KOPT-K1 (cell line): ENCODE measurements around the gene CRYBB2.
"Not testable (repeated sequence)": the region's sequence is repeated elsewhere in the genome, so short reads cannot be mapped to it uniquely, and the experiment has no call there.

Experiments used
- H3K27ac ChIP-seq: fragments of 200-600 bp; sonication (generic); 2 replicates; pipeline ENCODE4 v1.5.1; 2016; ENCODE audit warnings: antibody characterized with exemption, mild to moderate bottlenecking, low read depth, low read length; ENCODE audit not compliant: poor library complexity, severe bottlenecking
- H3K36me3 ChIP-seq: fragments of 200-600 bp; sonication (generic); 2 replicates; pipeline ENCODE4 v1.5.1; 2017; ENCODE audit warnings: antibody characterized with exemption, mild to moderate bottlenecking, low read length, moderate library complexity; ENCODE audit not compliant: insufficient read depth
- H3K9me3 ChIP-seq: fragments of 200-600 bp; sonication (generic); 2 replicates; pipeline ENCODE4 v1.5.1; 2017; ENCODE audit warnings: antibody characterized with exemption, low read length, mild to moderate bottlenecking; ENCODE audit not compliant: insufficient read depth, poor library complexity, severe bottlenecking

CRYBB2 gene

DNA sequence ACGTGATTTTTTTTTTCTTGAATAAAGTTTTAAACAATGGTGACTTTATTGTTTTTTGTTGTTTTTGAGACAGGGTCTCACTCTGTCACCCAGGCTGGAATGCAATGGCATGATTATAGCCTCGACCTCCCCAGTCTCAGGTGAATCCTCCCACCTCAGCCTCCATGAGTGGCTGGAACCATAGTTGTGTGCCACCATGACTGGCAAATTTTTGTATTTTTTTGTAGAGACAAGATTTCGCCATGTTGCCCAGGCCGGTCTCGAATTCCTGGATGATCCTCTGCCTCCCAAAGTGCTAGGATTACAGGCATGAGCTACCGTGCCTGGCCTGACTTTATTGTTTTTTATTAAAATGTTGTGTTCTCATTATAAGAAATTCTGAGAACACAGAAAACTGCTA is 32.0 kb upstream of the CRYBB2 start:
- Histone ChIP-seq H3K9me3 (no peaks in the 10 kb centered on the region), H3K36me3 (no peaks in the 10 kb centered on the region), H3K27ac (no peak overlapping the region)

DNA sequence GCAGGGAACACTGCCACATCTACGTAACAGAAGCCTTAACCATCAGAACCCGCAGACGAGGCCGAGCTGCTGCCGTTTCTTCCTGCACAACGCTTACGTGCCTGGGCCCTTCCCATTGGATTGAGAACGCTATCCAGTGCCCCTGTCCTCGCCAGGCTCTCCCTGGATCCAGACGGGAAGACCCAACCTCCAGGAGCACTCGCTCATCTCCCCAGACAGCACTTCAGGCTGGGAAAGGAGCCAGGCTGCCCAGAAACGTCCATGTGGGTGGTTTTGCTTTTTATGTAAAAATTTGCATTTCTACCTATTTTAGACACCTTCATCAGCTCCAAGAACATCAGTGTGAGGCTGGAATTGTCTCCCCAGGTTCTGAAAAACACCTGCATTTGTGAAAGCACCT is 27.0 kb upstream of the CRYBB2 start:
- Histone ChIP-seq H3K36me3 (no peaks in the 10 kb centered on the region), H3K9me3 (no peaks in the 10 kb centered on the region), H3K27ac (no peak overlapping the region)

DNA sequence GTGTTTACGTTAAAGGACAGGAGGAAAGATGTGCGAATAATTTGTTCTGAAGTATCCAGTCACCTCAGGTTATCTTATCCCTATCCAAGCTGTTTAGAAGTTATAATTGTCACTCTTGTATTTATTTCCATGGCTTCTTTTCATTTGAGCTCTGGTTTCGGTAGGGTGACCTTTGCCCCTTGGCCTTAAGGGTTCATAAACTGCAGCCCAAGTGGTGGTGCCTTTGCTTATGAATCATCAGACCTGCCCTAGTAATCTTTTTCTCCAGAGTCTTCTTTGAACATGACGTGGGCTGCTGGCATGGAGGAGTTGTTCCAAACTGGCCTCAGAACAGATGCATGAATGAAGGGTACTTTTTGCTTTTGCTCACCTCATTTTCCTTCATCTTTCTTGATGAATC is 26.3 kb upstream of the CRYBB2 start:
- Histone ChIP-seq H3K9me3 (no peaks in the 10 kb centered on the region), H3K36me3 (no peaks in the 10 kb centered on the region), H3K27ac (no peak overlapping the region)

DNA sequence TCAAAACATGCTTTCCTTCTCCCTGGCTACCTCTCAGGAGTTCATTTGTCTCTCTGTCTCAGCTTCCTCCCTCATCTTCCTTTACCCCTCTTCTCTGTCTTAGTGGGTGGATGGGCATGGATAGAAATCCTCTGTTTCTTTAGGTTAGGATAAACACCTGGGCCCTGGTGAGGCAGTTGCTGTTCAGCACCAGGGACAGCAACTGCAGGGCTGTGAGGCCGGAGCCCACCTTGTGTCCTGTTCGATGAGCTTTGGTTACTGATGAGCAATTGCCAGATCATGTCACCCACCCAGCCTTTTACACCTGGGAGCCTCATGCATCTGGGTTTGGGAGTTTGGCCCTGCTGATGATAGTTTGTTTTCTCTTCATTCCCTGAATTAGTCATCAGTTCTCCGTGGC is 25.9 kb upstream of the CRYBB2 start:
- H3K9me3 ChIP-seq: no peaks in the 10 kb centered on the region
- H3K36me3 ChIP-seq: no peaks in the 10 kb centered on the region
- H3K27ac ChIP-seq: no peak overlapping the region

DNA sequence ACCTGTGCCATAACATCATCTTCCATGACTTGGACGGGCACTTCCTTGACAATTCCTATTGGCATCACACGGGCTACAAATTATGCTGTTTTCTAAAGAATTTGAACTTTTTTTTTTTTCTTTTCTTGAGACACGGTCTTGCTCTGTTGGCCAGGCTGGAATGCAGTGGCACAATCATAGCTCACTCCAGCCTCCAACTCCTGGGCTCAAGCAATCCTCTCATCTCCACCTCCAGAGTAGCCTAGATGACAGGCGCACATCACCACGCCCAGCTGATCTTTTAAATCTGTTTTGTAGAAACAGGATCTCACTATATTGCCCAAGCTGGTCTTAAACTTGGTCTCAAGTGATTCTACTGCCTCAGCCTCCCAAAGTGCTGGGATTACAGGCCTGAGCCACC is 23.1 kb upstream of the CRYBB2 start:
- Histone ChIP-seq H3K27ac (no peak overlapping the region), H3K36me3 (no peaks in the 10 kb centered on the region), H3K9me3 (no peaks in the 10 kb centered on the region)

DNA sequence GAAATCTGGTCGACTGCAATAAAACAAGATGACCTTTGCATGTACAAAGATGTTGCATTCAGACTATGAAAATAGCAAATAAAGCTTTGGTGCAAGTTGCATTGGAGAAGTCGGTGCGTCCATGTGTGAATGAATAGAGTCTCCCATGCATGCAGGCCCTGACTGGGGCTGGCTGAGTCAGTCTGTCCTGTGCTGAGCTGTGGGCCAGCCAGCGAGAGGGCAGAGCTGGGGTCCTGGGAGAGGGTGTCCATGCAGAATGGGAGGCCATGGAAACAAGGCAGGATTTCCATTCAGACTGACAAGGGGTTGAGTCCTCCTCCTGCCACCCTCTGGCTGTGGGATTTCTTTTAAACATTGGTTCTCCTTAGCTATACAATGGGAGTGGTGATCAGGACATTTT is 22.1 kb upstream of the CRYBB2 start:
- Histone ChIP-seq H3K9me3 (no peaks in the 10 kb centered on the region), H3K36me3 (no peaks in the 10 kb centered on the region), H3K27ac (no peak overlapping the region)

DNA sequence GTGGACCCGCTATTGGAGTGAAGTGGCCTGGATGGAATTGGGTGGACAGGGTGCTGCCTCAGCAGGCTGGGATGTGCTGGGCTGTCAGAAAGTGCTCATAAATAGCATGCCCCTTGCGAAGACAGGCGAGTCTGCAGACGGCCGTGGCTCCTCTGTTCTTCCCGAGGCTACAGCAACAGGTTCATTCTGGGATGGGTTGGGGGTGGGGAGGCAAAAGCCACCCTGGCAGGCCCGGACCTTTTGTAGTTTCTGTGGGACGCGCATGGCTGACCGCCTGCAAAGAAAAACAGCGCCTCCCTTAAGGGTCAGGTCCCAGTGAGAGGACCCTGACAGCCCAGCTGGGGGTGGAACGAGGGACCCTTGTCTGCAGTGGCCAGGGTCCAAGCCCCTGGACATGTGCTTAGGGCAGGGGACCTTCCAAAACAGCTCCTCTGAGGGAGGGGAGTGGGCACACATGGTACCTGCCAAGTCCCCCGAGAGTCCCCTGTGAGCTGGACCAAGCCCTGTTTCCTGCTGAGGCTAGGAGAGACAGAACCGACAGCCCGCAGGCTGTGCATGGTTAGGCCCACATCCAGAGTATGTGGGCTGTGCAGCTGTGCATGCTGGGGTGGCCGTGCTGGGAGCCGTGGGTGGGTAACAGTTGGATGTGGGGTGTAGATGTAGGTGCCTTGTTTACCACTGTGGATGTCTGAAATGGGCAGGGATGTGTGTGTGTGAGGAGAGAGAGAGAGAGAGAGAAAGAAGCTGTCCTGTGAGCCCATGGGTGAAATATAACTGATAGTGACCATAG is 19.5 kb upstream of the CRYBB2 start, which contains the start of gene CRYBB3:
CRYBB3 (plus strand) TSS at position 128 of the 790 bp plus-strand sequence. CDS start 1,539 bp downstream, outside the sequence.
- no peaks in the 10 kb centered on the region for H3K9me3 ChIP-seq
- H3K36me3 ChIP-seq: no peaks in the 10 kb centered on the region
- H3K27ac ChIP-seq: no peak within 1 kb of the TSS

DNA sequence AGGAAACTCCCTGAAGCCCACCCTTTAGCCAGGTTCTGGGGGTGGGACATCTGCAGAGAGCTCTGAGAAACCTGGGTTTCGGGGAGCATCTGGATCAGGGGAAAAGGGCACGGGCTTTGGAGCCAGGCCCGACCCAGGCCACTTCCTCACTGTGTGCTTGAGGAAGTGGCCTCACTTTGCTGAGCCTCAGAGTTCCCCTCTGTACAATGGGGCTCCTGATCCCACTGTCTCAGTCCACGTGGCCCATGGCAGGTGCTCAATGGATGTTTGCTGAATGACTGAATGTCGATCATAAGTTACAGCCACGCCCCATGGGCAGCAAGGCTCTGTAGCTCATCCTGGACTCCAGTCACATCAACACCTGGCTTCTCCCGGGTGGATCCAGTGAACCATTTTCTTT is 18.5 kb upstream of the CRYBB2 start:
- Histone ChIP-seq H3K27ac (no peak overlapping the region), H3K36me3 (no peaks in the 10 kb centered on the region), H3K9me3 (no peaks in the 10 kb centered on the region)

DNA sequence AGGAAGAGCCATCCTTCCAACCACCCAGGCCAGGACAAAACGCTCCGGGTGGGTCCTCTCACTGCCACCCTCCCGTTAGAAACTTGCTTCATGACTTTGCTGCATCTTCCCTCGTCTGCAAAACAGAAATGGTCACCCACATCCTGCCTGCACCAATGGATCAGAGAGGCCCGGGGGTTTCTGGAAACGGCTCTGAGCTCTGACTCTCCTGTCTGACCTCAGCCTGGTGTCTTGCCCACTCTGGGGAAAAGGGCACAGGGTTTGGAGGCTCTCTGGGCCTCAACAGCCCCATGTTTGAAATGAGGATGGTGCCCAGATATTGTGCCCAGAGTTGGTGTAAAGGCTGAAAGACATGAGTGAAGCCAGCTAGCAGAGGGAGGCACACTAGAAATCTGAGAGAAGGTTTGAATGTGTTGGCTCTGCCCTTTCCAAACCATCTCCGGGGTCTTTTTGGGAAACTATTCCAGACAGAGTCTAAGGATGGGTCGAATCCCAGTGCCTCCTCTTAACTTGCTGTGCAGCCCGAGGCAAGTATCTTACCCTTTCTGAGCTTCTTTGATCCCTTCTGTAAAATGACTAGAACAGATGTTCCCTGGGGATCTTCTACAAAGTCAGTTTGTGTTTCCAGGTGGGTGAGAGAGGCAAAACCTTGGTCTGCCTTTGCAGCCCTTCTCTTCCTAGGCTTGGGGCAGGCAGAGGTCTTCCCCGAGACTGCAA is 17.7 kb upstream of the CRYBB2 start:
- Histone ChIP-seq H3K36me3 (no peaks in the 10 kb centered on the region), H3K27ac (no peak overlapping the region), H3K9me3 (no peaks in the 10 kb centered on the region)

DNA sequence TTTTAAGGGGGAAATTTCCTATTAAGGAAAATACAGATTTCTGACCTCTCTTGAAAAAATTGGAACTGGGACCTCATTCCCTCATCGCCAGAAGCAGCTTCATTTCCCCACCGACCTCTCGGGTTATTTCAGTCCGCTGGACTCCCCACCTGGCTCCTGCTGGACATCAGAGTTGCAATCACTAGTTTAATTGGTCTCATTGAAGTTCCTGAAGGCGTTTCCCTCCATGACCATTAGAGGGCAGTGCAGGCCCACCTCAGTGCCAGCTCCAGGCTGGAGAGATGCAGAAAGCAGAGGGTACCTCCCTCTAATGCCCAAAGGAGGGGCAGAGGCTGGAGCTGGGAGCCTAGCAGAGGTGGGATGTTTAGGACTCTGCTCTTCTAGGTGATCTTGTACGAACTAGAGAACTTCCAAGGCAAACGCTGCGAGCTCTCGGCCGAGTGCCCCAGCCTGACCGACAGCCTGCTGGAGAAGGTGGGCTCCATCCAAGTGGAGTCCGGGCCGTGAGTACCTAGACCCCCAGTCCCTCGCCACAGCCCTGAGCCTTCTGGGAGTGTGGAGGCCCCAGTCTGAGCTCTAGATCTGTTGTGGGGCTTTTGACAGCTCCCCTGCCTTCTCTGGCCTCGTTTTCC is 17.0 kb upstream of the CRYBB2 start:
- Histone ChIP-seq H3K9me3 (no peaks in the 10 kb centered on the region), H3K36me3 (no peaks in the 10 kb centered on the region), H3K27ac (no peak overlapping the region)

DNA sequence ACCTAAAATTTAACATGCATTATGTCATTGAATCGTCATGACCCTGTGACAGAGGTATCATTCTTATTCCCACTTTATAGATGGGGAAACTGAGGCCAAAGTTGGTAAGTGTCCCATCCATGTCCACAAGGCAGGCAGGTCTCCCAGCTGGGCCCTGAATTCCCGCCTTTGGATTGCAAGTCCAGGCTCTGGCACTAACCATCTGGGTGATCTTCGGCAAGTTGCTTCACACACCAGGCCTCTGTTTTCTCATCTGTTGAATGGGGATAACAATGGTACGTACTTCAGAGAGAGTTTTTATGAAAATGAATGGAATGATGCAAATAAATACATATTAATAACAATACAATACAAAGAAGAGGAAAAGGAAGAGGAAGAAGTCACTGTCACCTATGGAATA is 16.4 kb upstream of the CRYBB2 start:
- Histone ChIP-seq H3K9me3 (no peaks in the 10 kb centered on the region), H3K27ac (no peak overlapping the region), H3K36me3 (no peaks in the 10 kb centered on the region)

DNA sequence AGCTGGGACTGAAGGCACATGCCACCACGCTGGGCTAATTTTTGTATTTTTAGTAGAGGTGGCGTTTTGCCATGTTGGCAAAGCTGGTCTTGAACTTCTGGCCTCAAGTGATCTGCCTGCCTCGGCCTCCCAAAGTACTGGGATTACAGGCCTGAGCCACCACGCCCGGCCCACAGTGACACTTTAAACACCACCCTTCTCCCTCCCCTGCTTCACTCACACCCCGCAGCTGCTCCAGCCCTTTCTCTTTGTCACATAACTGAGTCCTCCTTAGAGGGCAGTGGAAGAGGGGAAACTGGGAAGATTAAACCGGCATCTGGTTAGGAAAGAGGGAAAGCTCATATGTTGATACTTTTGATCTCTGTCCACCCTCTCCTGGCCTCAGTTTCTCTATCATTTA is 14.9 kb upstream of the CRYBB2 start:
- not testable (repeated sequence) for H3K36me3 ChIP-seq

DNA sequence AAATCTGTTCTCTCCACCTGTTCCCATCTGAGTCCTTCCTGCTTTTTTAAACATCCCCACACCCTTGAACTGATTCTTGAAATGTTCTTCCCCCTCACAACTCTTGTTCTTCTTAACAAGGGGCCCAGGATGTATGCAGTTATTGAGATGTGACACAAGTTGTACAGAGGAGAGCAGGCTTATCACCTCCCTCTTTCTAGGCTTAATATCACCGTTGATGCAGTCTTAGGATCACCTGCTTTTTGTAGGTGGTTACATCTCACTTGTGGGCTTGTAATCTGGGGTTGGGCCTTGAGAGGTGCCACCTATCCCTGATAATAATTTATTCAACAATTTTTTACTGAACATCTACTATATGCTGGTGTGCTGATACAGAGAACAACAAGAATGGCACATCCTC is 13.6 kb upstream of the CRYBB2 start:
- H3K36me3 ChIP-seq: no peaks in the 10 kb centered on the region
- H3K9me3 ChIP-seq: no peaks in the 10 kb centered on the region
- H3K27ac ChIP-seq: no peak overlapping the region

More for the DNA sequence above, 14.9 kb upstream of the CRYBB2 start:
- H3K9me3 ChIP-seq, H3K27ac ChIP-seq: not testable (repeated sequence)

DNA sequence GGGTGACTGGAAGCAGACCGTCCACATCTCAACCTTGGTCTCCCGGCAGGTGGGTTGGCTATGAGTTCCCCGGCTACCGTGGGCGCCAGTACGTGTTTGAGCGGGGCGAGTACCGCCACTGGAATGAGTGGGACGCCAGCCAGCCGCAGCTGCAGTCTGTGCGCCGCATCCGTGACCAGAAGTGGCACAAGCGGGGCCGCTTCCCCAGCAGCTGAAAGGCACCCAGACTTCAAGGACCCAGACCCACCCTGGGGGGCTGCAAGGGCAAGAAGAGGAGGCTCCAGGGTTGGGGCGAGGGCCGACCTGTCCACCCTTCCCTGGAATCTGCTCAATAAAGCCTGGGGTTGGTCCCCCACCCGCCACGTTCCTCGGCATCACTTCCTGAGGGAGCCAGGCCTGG is 12.4 kb upstream of the CRYBB2 start:
- no peaks in the 10 kb centered on the region for H3K9me3 ChIP-seq
- no peak overlapping the region for H3K27ac ChIP-seq
- no peaks in the 10 kb centered on the region for H3K36me3 ChIP-seq

DNA sequence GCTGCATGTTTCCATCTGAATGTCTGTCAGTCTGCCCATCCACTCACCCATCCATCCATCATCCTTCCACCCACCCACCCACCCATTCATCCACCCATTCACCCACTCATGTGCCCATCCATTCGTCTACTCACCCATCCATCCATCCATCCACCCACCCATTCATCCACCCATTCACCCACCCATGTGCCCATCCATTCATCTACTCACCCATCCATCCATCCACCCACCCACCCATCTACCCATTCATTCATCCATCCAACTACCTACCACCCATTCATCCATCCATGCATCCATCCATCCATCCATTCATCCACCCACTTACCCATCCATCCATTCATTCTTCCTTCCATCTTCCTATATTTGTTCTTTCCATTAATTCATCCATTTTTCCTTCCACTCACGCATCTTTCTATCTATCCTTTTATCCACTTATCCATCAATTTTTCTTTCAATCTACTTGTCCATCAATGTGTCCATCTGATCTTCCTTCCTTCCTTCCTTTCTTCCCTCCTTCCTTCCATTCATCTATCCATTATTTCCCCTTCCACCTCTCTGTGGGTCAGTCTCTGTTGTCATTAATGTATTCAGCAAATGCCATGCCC is 11.8 kb upstream of the CRYBB2 start:
- Histone ChIP-seq H3K27ac (no peak overlapping the region), H3K36me3 (no peaks in the 10 kb centered on the region)

More for the DNA sequence above, 11.8 kb upstream of the CRYBB2 start:
- H3K9me3 ChIP-seq: no peaks in the 10 kb centered on the region
